HG02884 (cell line): ENCODE data around the gene MEI4.

Experiments used
- ATAC-seq: cut with Tn5 transposase; IDR thresholded peaks from one replicate; pipeline ENCODE4 v1.9.1; 2021; ENCODE audit warnings: mild to moderate bottlenecking, moderate library complexity; ENCODE audit not compliant: unreplicated experiment

The MEI4 gene

DNA sequence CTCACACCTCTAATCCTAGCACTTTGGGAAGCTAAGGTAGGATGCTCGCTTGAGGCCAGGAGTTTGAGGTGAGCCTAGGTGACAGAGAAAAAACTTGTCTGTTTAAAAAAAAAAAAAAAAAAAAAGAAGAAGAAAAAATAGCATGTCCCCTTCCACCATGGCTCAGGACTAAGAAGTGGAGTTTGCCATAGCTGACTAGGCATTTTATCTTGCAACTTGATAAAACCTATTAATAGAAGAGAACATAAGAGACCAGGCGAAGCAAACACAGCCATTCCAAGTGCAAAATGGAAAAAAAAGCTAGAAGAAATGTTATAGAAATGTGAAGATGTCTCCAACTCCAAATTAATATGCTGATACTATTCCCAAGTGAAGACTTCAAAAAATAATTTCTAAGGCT lies 277.5 kb downstream of the MEI4 start:
- no peak for ATAC-seq

DNA sequence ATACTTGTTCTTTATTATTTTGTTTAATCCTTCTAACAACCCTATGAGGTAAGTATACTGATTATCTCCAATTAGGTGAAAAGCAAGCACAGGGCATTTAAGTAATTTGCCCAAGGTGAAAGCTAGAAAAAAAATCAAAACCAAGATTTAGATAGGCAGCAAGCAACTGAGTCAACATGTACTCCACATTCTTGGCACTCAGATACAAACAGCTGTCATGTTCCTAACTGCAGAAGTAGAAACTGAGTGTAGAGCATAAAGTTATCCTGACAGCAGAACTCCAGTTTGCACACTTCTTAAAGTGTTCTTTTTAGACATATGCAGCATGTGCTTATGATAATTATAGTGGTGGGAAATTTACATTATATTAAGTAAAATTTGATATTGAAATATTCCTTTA lies 278.1 kb downstream of the MEI4 start:
- no peak for ATAC-seq

DNA sequence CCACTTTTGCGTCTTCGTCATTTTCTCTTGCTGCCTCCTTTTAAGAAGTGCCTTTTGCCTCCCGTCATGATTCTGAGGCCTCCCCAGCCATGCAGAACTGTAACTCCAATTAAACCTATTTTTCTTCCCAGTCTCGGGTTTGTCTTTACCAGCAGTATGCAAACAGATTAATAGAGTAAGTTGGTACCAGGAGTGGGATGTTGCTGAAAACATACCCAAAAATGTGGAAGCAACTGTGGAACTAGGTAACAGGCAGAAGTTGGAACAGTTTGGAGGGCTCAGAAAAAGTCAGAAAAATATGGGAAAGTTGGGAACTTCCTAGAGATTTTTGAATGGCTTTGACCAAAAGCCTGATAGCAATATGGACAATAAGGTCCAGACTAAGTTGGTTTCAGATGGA lies 309.2 kb downstream of the MEI4 start:
- ATAC-seq = no peak

DNA sequence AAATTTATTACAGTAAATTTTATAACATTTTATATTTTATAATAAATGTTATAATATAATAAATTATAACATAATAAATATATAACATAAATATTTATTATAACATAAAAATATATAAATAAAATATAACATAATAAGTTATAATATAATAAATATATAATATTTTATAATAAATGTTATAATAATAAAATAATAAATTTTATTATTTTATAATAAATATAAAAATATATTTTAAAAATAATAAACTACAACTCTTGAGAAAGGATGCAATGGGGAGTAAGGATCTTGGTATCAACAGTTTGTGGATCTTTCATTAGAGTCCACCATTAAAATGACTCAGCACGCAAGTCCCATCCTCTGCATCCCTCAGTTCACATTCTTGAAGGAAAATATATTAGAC lies 312.6 kb downstream of the MEI4 start:
- ATAC-seq = no peak

DNA sequence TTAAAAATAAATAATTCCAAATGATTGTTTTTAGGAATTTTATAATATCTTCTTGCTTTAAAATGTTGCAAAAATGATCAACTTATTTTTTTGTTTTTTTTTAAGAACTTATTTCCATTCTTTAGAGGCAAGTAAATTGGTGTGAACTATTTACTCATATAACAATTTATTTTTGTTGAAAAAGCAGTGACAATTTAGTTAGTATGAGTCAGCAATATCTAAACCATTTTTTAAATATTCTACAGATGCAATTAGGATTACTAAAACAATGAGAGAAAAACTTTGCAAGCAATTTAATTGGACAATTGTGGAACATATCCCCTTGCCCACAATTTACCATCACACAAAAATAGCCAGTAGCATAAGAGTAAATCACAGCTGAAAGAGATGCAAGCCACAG lies 319.5 kb downstream of the MEI4 start:
- no peak for ATAC-seq
